Stomach (tissue), 4 donors: ENCODE results near the gene PLXNA2.

Experiments
- EP300 ChIP-seq: sonication (generic); formaldehyde crosslinking; IDR thresholded peaks from one replicate; pipeline ENCODE4 v1.6.1; 2017; ENCODE audit warnings: antibody characterized with exemption
- TF ChIP-seq, protein P1 (sequence below), 7 experiments: fragments of 450-650 bp in 4 of 7; fragments of 200-600 bp in 3 of 7; sonication (generic) in 3 of 7; IDR thresholded peaks; one replicate each; pipeline ENCODE4 v1.5.1; 2016 to 2019; ENCODE audit warnings: antibody characterized with exemption in 7 of 7, control low read depth in 2 of 7, mild to moderate bottlenecking in 1 of 7

DNA sequence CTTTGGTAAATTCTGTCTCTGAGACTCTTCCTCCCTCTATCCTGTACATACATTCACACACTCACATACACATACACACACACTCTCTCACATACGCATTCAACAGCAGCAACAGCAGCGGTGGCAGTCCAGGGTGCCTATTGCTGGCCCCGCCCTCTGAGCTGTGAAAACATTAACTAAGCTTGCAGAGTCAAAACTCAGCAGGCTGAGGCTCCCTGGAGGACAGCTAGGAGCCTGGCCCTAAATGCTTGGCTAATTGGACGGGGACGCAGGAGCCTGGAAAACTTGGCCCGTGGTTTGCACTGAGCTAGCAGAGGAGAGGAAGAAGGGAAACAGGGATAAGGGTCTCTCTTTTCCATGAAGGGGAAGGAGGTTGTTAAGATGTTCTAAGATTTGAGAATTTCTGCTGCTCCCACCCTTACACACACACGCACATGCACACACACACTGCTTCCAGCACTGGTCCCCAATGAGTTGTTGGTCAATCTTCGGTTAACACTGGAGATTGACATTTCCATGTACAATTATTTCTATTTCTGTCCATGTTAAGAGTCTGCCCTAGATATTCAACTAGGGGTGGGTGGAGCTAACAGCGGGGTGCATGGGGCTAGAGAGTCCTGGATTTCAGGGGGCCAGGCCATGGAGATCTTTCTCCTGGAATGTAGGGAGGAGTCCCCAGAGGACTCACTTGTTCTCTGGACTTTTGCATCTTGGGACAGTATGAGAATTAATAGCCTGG, 94.2 kb downstream of the PLXNA2 start:
- TF ChIP-seq, protein P1, sequence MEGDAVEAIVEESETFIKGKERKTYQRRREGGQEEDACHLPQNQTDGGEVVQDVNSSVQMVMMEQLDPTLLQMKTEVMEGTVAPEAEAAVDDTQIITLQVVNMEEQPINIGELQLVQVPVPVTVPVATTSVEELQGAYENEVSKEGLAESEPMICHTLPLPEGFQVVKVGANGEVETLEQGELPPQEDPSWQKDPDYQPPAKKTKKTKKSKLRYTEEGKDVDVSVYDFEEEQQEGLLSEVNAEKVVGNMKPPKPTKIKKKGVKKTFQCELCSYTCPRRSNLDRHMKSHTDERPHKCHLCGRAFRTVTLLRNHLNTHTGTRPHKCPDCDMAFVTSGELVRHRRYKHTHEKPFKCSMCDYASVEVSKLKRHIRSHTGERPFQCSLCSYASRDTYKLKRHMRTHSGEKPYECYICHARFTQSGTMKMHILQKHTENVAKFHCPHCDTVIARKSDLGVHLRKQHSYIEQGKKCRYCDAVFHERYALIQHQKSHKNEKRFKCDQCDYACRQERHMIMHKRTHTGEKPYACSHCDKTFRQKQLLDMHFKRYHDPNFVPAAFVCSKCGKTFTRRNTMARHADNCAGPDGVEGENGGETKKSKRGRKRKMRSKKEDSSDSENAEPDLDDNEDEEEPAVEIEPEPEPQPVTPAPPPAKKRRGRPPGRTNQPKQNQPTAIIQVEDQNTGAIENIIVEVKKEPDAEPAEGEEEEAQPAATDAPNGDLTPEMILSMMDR (IDR thresholded peaks at IDR 0.05), result peak in 1 of 7 experiments; percentile 9
- no peak for TF ChIP-seq EP300
